ENCODE data around the gene ALOX15.

GRCh38 chr17:4643676-4644075, 2.2 kb upstream of the ALOX15 start:
- TF ChIP-seq CTCF (IDR thresholded peaks at IDR 0.05) (no peak), POLR2A (IDR thresholded peaks at IDR 0.05) (no peak)
